Left hindlimb (tissue), 1 donor: ENCODE results near the gene SASH3.
"Not testable (repeated sequence)": the region's sequence is repeated elsewhere in the genome, so short reads cannot be mapped to it uniquely, and the experiment has no call there.

Experiments used
- DNase-seq: peaks from one replicate; pipeline ENCODE4 v3.0.0-alpha.2; 2018

Gene SASH3

DNA sequence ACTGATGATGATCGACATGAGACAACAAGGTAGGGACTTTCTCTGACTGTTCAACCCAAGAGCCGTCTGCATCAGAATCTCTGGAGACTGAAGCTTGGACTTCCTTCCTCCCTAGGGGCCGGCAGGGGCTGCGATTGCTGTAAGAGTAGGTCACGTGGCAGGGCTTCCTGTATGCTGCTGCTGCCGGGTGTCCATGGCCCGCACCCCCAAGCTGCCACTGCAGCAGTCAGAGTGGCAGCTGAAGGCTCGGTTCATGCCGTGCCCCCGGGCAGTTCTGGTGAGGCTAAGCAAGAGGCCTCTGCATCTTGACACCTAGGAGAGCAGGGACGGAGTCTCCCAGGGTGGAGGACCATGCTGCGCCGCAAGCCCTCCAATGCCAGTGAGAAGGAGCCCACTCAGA lies at the start of gene SASH3:
Gene SASH3 (plus strand): TSS at position 203 of the 400 bp plus-strand sequence. CDS start 149 bp downstream, at position 352.
- DNase-seq, result no peak

DNA sequence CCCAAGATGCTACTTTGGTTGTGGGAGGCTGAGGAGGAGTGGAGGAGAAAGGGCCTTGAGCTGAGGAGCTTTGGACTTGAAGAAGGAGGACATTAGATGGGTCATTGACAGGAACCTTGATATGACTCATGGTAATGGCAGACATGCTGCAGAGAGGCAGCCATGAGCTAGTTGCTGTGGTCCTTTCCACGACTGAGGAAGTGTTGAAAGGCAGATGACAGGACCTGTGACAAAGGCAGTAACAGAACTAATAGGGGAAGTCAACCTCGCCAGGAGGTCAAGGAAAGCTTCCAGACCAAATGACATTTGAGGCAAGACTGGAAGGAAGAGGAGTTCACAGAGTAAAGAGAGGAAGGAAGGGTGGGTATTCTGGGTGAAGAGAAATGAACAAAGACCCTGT lies 48.5 kb upstream of the SASH3 start:
- no peak for DNase-seq

GRCh38 chrX:129732857-129733256 lies 46.9 kb upstream of the SASH3 start:
- DNase-seq, result no peak

GRCh38 chrX:129733335-129733734 lies 46.4 kb upstream of the SASH3 start:
- no peak for DNase-seq

GRCh38 chrX:129736491-129736890 lies 43.3 kb upstream of the SASH3 start:
- no peak for DNase-seq

DNA sequence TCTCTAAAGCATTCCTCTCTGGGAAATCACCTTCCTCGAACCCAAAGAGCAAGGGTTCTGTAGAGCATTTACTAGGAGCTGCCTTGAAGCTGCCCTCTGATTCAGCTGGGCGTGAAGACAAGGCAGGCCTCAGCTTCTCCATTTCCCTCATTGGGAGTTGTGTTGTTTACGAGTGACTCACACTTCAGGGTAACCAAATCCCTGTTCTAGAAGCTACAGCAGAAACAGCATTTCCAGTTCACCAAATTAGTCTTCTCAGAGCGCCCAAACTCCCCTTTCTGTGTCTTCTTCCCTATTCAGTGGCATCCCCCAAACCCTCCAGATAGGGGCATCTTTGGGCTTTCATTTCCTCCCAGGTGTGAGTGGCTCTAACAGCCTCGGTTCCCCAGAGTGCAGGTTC lies 41.8 kb upstream of the SASH3 start:
- no peak for DNase-seq

DNA sequence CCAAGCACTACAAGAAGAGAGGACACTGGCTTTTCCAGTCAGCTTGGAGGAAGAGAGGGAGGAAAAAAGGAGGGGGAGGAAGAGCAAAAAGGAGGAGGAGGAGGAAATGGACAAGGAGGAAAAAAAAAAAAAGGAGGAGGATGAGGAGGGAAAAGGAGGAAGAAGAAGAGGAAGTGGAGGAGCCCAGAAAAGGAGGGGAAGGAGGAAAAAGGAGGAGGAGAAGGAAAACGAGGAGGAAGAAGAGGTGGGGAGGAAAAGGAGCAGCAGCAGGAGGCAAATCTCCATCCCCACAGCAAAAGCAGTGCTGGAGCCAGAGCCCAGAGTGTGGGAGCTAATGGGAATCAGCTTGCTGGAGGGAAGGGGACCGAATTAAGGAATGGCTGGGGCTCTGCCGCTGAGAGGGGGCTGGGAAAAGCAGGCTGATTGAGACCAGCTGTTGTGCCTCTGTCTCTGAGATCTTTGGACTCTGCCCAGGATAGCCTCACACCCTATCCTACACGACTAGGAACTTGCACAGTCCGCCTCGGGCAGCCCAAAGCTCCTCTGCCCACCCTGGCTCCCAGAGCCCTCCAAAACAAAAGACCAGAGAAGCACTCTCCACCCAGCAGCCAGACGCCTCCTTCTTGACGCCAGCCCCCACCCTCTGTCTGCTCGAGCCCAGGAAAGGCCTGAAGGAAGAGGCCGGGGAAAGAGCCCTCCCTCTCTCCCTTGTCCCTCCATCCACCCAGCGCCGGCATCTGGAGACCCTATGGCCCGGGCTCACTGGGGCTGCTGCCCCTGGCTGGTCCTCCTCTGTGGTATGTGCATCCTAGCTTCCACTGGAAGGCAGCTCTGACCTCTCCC lies 41.1 kb upstream of the SASH3 start, which contains the start of gene XPNPEP2:
Gene XPNPEP2 (plus strand): TSS at position 514 of the 843 bp plus-strand sequence. CDS start 235 bp downstream, at position 749.
- peak; percentile 76 for DNase-seq

DNA sequence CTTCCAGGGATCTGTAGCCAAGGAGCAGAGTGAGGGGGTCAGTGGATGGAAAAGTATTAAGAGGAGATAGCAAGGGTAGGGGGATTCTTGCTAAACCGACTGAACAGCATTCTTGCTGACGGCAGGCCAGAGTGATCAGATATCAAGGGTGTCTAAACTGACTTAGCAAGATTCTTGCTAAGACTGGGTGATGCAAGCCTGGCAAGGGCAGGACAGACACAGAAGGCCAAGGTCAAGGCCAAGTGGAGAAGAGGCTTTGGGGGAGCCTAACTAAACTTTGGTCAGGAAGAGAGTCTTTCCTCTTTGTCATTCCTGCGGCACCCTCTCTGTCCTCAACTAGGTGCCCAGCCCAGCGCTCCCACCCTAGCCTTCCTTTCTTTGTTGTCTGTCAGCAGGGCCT lies 40.2 kb upstream of the SASH3 start:
- no peak for DNase-seq

DNA sequence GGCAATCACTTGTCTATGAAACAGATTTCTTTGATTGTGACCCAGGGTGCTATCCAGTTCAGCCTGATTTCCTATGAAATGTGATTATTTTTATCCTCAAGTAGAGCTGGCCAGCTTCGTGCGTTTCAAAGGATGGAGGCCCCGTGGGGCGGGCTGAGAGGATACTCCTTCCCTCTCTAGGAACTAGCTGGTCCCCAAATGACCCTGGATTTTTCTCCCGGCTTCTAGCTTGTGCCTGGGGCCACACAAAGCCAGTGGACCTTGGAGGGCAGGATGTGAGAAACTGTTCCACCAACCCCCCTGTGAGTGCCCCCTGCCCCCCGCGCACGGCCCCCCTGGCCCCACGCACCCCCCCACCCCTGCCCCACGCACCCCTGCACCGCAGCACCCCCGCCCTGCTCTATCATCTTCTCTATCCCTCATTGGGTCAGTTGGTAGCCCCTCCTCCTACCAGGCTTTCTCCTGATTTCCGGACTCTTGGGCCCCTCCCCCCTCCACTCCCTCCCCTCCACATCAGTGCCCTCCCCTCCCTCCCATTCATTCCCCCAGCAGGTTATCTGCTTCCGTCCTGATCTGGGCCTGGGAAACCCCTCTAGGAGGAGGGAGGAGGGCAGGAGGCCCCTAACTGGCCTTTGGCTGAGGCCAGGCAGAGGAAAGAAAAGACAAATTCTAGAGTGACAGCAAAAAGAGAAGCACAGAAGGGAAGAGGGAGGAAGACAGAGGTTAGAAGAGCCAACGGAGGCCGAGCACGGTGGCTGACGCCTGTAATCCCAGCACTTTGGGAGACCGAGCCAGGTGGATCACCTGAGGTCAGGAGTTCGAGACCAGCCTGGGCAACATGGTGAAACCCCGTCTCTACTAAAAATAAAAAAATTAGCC lies 37.6 kb upstream of the SASH3 start:
- DNase-seq, result no peak

DNA sequence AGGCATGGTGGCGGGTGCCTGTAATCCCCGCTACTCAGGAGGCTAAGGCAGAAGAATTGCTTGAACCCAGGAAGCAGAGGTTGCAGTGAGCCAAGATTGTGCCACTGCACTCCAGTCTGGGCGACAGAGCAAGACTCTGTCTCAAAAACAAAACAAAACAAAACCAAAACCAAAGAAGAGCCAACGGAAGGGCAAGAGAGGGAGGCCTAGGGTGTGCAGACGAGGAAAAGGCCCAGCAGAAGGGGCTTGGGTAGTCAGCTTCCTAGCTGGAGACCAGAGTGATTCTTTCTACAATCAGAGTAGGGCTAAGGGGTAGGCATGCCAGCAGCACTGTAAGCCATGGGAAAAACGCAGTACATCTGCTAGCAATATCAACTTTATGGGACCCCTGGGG lies 37.0 kb upstream of the SASH3 start:
- not testable (repeated sequence) for DNase-seq

DNA sequence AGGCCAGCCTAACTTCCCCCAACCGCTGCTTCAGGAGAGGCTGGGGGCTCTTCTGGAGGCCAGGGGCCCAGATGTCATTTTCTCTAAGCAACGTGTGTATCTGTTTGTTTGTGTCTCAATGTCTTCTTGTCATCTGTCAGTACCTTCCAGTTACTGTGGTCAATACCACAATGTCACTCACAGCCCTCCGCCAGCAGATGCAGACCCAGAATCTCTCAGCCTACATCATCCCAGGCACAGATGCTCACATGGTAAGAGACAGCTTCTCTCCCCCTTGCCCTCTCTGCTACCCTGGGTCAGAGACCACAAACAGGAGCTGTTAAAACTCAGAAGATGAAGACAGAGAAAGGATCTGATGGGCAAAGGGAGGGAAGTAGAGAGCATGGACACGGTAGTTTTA lies 35.9 kb upstream of the SASH3 start:
- no peak for DNase-seq

GRCh38 chrX:129744861-129745321 lies 34.9 kb upstream of the SASH3 start:
- no peak for DNase-seq

DNA sequence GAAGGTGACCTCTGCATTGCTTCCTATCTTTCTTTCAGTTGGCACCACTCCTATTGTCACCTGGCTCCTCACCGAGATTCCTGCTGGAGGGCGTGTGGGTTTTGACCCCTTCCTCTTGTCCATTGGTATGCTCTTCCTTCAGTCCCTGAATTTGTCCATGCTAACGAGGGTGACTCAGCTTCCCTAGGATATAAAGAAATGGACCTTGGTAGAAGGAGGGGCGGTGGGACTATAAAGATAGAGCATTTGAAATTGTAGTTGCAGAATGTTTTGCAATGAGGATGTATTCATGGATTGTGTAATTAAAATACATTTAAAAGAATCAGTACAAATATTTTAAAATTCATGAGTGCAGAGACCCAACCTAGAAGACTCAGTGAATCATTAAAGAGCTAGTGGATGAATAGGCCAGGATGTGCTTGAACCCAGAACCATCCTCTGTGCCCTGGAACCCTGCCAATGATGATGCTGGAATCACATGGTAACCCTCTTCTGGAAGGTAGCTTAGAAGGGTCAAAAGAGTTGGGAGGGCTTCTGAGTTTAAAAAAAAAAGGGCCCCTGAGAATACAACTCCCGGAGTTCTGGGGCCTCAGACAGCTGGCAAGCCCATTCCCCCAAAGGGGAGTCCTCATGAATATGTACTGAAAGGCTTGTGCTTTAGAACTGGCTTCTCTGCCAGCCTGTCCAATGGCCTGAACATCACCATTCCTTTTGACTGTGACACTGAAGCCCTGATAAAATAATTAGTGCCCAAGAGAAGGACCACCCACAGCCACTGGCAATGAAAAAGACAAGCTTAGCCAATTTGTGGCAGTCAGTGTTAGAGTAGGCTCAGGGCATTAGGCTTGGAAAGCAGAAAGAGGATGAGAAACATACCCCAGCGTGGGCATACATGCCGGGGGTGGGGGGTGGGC lies 32.9 kb upstream of the SASH3 start:
- DNase-seq, result no peak

GRCh38 chrX:129747533-129747932 lies 32.2 kb upstream of the SASH3 start:
- DNase-seq, result no peak

- no peak for DNase-seq
Observed at GRCh38 chrX:129748305-129748704, 31.4 kb upstream of the SASH3 start.

DNA sequence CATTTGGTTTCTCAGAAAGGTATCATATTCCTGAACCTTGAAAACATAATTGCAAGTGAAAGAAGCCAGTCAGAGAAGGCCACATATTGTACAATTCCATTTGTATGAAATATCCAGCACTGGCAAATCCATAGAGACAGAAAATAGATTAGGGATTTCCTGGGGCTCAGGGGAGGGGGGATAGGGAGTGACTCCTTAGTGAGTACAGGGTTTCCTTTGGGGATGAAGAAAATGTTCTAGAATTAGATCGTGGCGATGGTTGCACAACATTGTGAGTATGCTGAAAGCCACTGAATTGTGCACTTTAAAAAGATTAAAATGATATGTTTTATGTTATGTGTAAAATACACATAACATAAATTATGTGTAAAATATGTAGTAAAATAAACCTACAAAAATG lies 30.7 kb upstream of the SASH3 start:
- no peak for DNase-seq

- DNase-seq, result no peak
Observed at GRCh38 chrX:129750971-129751370, 28.8 kb upstream of the SASH3 start.

GRCh38 chrX:129754056-129755024 lies 25.4 kb upstream of the SASH3 start:
- DNase-seq, result no peak

DNA sequence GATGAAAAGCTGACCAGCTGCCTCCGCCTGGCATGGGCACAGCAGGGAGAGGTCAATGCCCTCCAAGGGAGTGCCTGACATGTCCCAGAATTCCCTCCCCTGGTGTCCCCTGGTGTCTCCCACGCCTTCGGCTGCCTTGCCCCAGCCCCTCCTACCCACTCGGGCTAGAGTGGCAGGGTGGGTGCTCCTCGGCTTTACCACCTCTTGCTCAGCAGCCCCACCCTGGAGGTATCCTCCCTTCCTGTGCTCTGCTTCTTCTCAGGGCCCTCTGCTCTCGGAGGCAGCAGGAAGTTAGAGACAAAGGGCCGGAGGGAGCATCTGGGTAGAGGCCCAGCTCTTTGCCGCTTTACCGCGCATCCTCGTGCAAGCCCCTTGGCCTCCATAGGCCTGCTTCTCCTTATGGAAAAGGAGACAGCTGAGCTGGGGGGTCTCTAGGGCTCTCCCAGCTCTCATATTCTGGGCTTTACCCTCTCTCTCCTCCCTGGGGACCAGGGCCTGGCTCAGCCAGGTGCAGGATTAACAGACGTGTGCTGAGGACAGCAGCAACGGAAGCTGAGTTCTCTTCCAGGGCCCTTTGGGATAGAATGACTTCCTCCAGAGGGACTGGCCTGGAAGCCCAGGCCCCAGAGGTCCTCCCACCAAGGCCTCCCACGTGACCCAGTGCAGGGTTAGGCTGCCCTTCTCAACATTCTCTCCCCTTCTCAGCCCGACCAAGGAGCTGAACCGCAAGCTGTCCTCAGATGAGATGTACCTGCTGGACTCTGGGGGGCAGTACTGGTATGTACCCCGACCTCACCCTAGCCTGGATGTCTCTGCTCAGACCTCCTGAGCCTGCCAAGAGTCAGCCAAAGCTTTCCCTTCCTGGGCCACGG lies 23.7 kb upstream of the SASH3 start:
- no peak for DNase-seq

DNA sequence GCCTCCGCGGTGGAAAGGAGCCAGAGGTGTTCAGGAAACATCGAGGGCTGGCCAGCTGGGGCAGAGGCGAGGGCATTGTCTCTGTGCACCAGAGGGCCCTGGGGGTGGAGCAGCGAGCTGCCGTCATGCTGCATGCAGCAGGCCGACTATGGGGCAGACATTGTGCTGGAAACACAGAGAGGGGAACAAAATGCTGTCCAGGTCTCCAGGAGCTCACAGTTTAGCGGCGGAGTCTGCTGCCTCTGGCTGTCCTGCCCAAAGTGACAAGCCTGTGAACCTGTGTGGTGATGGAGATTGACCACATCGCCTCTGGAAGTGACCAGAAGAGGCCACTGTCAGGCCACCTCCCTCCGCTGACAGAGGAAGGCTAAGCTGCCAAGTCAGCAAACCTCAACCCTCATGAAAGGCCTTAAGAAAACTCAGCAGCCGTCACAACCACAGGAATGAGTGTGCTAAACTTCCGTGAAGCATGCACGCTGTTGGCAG lies 20.1 kb upstream of the SASH3 start:
- peak; percentile 61 for DNase-seq
